ENCODE measurements around the gene DGAT2.

Gene DGAT2

DNA sequence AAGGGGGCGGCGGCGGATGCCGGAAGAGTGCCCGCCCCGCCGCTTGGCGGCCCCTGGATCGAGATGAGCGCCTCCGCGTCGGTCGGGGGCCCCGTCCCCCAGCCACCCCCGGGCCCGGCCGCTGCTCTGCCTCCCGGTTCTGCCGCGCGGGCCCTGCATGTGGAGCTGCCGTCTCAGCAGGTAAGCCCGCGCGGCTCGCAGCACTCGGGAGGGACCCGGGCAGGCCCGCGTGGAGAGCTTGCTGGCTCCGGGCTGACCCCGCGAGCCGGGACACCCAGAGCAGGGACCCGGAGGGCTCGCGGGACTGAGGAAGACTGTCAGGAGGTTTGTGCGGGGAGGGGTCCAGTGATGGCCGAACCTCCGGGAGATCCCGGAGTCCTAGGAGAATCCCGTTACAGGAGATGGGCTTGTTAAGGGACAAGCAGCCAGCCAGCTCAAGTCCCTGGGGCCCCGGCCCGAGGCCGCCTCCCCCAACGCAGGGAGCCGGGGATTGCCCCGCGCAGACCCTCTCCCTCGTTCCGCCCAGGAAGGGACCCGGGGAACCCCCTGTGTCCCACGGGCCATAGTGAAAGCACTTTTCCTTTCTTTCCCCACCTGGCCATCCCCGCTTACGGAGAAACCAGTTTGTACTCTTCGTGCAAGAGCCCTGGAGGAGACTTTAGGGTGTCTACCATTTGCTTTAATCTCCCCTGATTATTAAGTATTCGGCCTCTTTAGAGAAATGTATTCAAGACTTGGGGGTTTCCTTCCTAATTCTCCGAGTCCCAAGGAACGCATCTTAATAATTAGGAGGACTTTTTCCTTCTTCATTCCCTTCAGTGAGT, 47.0 kb downstream of the DGAT2 start:
- peak overlapping the region; percentile 83 for H3K27ac ChIP-seq (replicated peaks)
- no peaks in the 10 kb centered on the region for H3K27me3 ChIP-seq (ENCODE audit: insufficient read depth, poor library complexity, severe bottlenecking)
- TF ChIP-seq GABPA (IDR thresholded peaks at IDR 0.05; ENCODE audit: low read depth) (no peak), POLR2AphosphoS5 (IDR thresholded peaks at IDR 0.05; ENCODE audit: low read depth) (no peak; the same call in 1 of the 2 replicates), SPI1 (IDR thresholded peaks at IDR 0.05; ENCODE audit: borderline replicate concordance, low read depth) (no peak)
- TF ChIP-seq, protein P1, sequence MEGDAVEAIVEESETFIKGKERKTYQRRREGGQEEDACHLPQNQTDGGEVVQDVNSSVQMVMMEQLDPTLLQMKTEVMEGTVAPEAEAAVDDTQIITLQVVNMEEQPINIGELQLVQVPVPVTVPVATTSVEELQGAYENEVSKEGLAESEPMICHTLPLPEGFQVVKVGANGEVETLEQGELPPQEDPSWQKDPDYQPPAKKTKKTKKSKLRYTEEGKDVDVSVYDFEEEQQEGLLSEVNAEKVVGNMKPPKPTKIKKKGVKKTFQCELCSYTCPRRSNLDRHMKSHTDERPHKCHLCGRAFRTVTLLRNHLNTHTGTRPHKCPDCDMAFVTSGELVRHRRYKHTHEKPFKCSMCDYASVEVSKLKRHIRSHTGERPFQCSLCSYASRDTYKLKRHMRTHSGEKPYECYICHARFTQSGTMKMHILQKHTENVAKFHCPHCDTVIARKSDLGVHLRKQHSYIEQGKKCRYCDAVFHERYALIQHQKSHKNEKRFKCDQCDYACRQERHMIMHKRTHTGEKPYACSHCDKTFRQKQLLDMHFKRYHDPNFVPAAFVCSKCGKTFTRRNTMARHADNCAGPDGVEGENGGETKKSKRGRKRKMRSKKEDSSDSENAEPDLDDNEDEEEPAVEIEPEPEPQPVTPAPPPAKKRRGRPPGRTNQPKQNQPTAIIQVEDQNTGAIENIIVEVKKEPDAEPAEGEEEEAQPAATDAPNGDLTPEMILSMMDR (IDR thresholded peaks at IDR 0.05; ENCODE audit: insufficient read depth, low read length), result no peak
- TF ChIP-seq, protein P2, sequence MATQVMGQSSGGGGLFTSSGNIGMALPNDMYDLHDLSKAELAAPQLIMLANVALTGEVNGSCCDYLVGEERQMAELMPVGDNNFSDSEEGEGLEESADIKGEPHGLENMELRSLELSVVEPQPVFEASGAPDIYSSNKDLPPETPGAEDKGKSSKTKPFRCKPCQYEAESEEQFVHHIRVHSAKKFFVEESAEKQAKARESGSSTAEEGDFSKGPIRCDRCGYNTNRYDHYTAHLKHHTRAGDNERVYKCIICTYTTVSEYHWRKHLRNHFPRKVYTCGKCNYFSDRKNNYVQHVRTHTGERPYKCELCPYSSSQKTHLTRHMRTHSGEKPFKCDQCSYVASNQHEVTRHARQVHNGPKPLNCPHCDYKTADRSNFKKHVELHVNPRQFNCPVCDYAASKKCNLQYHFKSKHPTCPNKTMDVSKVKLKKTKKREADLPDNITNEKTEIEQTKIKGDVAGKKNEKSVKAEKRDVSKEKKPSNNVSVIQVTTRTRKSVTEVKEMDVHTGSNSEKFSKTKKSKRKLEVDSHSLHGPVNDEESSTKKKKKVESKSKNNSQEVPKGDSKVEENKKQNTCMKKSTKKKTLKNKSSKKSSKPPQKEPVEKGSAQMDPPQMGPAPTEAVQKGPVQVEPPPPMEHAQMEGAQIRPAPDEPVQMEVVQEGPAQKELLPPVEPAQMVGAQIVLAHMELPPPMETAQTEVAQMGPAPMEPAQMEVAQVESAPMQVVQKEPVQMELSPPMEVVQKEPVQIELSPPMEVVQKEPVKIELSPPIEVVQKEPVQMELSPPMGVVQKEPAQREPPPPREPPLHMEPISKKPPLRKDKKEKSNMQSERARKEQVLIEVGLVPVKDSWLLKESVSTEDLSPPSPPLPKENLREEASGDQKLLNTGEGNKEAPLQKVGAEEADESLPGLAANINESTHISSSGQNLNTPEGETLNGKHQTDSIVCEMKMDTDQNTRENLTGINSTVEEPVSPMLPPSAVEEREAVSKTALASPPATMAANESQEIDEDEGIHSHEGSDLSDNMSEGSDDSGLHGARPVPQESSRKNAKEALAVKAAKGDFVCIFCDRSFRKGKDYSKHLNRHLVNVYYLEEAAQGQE (IDR thresholded peaks at IDR 0.05; ENCODE audit: insufficient replicate concordance, low read depth), result no peak
- H3K4me3 ChIP-seq (replicated peaks; ENCODE audit: insufficient read depth, low read length), result peak overlapping the region; percentile 88
- peak in 1 of 2 experiments; percentile 24 for DNase-seq (ENCODE audit: low read depth in 1 of 2, low spot score in 1 of 2)

DNA sequence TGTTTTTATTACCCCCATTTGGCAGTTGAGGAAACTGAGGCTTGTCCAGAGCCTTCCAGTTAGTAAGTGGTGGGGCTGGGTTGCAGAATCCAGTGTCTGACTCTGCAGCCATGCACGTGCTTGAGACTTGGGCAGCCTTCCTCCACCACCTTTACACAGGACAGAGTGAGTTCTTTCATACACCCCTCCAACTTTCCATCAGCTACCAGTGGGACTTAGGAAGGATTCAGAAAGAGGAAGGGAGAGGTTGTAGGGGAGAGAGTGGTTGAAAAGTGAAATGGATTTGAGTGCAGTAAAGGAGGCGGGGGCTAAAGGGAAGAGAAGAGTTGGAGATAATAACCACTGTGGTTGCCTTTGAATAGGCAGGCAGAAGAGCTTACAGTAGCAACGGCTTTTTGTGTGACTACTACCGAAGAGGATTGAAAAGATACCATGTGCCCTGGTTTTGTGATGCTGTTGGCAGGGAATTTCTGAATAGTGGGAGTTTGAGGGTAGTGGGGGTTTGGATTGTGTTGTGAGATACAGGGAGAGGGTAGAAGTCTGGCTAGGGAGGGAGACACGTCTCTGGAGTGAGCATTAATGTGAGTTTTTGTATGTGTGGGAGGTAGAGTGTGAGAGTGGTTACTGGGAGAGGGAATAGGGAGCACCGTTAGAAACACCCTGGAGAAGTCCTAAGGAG, 48.1 kb downstream of the DGAT2 start:
- H3K4me3 ChIP-seq (replicated peaks; ENCODE audit: insufficient read depth, low read length), result peak overlapping the region; percentile 88
- TF ChIP-seq, protein P2 (IDR thresholded peaks at IDR 0.05; ENCODE audit: insufficient replicate concordance, low read depth), result no peak
- peak; percentile 63; the same call in 1 of the 2 replicates for TF ChIP-seq SPI1 (IDR thresholded peaks at IDR 0.05; ENCODE audit: borderline replicate concordance, low read depth)
- H3K27ac ChIP-seq (replicated peaks), result peak overlapping the region; percentile 83
- DNase-seq (ENCODE audit: low read depth in 1 of 2, low spot score in 1 of 2), result peak in 1 of 2 experiments; percentile 35
- no peaks in the 10 kb centered on the region for H3K27me3 ChIP-seq (ENCODE audit: insufficient read depth, poor library complexity, severe bottlenecking)

DNA sequence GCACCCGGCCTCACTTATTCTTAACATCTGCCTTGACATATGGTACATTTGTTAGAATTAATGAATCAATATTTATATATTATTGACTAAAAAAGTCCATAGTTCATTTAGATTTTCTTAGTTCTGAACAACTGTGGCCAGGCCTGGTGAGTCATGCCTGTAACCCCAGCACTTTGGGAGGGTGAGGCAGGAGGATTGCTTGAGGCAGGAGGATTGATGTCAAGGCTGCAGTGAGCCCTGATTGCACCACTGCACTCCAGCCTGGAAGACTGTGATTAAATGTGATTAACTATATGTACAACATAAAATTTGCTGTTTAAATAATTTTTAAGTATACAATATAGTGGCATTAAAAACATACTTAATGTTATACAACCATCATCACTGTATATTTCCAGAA, 52.1 kb downstream of the DGAT2 start:
- TF ChIP-seq SPI1 (IDR thresholded peaks at IDR 0.05; ENCODE audit: borderline replicate concordance, low read depth), result no peak
- TF ChIP-seq, protein P1 (IDR thresholded peaks at IDR 0.05; ENCODE audit: insufficient read depth, low read length), result no peak
- no peak for TF ChIP-seq GABPA (IDR thresholded peaks at IDR 0.05; ENCODE audit: low read depth)
- TF ChIP-seq POLR2AphosphoS5 (IDR thresholded peaks at IDR 0.05; ENCODE audit: low read depth), result no peak
- TF ChIP-seq, protein P2 (IDR thresholded peaks at IDR 0.05; ENCODE audit: insufficient replicate concordance, low read depth), result no peak
- Histone ChIP-seq H3K27ac (replicated peaks) (no peak overlapping the region), H3K27me3 (ENCODE audit: insufficient read depth, poor library complexity, severe bottlenecking) (no peaks in the 10 kb centered on the region), H3K4me3 (replicated peaks; ENCODE audit: insufficient read depth, low read length) (no peak overlapping the region)
- DNase-seq (ENCODE audit: low read depth in 1 of 2, low spot score in 1 of 2), result no peak

Data from HL-60 (cell line).